Occipital lobe (tissue), 2 donors: Measurements from ENCODE around the gene SUCO. TPM values are rescaled to one million over a fixed set of nuclear protein-coding genes. Genes with fewer than 3 reads are reported as not detected.
"Not testable (repeated sequence)": the region's sequence is repeated elsewhere in the genome, so short reads cannot be mapped to it uniquely, and the experiment has no call there.

Source experiments
- DNase-seq: peaks from one replicate; lab custom pipeline; 2025; lab: John Stamatoyannopoulos, UW
- total RNA-seq: library from RNA; depleted of rRNA; stranded (reverse); fragments of >200 nt; gene quantifications from one replicate; pipeline ENCODE4 v1.2.3, GENCODE V29; 2014

The SUCO gene, protein sequence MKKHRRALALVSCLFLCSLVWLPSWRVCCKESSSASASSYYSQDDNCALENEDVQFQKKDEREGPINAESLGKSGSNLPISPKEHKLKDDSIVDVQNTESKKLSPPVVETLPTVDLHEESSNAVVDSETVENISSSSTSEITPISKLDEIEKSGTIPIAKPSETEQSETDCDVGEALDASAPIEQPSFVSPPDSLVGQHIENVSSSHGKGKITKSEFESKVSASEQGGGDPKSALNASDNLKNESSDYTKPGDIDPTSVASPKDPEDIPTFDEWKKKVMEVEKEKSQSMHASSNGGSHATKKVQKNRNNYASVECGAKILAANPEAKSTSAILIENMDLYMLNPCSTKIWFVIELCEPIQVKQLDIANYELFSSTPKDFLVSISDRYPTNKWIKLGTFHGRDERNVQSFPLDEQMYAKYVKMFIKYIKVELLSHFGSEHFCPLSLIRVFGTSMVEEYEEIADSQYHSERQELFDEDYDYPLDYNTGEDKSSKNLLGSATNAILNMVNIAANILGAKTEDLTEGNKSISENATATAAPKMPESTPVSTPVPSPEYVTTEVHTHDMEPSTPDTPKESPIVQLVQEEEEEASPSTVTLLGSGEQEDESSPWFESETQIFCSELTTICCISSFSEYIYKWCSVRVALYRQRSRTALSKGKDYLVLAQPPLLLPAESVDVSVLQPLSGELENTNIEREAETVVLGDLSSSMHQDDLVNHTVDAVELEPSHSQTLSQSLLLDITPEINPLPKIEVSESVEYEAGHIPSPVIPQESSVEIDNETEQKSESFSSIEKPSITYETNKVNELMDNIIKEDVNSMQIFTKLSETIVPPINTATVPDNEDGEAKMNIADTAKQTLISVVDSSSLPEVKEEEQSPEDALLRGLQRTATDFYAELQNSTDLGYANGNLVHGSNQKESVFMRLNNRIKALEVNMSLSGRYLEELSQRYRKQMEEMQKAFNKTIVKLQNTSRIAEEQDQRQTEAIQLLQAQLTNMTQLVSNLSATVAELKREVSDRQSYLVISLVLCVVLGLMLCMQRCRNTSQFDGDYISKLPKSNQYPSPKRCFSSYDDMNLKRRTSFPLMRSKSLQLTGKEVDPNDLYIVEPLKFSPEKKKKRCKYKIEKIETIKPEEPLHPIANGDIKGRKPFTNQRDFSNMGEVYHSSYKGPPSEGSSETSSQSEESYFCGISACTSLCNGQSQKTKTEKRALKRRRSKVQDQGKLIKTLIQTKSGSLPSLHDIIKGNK (N-terminal part only)
- 108 TPM for total RNA-seq

DNA sequence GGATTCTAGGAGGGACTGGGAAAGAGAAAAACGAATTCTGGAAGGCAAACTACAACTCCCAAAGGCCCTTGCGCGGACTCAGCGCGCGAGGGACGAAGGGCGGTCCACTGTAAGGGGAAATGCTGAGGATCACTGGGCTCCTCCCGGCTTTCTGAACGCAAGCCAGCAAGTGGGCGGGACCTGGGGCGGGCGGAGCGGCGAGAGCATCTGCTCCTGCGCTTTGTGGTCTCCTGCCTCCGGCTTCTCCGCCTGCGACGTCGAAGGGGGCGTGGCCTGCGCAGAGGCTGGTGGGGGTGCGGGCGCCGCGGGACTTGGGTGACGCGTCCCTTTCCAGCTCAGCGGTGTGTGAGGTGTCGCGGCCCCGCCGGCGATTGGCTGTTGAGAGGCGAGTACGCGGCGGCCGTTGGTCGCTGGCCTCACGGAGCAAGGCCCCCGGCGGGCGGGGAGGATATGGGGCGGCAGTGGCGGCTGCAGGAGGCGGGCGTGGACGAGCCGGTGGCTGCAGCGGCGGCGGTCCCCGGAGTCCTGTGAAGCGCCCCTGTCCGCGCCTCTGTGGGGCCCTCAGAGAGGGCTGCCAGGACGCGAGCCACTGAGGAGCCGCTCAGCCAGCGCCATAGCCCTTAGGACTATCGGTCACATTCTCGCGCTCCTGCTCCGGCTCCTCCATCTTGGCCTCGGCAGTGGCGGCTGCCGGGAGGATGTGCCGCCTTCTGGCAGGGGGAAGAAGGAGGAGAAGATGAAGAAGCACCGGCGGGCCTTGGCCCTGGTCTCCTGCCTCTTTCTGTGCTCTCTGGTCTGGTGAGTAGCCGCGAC, at the start of gene SUCO:
Gene SUCO, plus strand, starts transcription at position 451 of the 813 bp plus-strand sequence. Its CDS starts 286 bp downstream, at position 737.
- peak; percentile 99 for DNase-seq

- DNase-seq, result no peak
Observed at GRCh38 chr1:172483448-172483847, 49.5 kb upstream of the SUCO start.

DNA sequence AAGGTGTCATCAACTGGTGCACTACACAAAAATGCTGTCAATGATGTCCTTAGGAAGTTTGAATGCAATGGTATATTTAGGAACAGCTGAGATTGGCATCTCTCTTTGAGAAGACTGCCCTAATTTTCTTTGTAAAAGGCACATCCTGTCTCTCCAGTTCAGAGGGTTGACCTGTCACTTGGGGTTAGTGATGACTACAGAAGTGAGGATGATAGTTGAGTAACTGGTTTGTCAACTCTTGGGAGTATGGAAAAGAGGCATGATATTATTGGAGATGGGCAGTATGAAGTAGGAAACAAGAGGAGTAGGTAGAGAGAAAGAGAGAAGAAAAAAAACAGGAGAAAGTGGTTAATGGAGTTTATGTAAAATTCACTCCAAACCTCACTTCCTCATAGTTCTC, 48.7 kb upstream of the SUCO start:
- no peak for DNase-seq

- no peak for DNase-seq
Observed at GRCh38 chr1:172485626-172486025, 47.3 kb upstream of the SUCO start.

DNA sequence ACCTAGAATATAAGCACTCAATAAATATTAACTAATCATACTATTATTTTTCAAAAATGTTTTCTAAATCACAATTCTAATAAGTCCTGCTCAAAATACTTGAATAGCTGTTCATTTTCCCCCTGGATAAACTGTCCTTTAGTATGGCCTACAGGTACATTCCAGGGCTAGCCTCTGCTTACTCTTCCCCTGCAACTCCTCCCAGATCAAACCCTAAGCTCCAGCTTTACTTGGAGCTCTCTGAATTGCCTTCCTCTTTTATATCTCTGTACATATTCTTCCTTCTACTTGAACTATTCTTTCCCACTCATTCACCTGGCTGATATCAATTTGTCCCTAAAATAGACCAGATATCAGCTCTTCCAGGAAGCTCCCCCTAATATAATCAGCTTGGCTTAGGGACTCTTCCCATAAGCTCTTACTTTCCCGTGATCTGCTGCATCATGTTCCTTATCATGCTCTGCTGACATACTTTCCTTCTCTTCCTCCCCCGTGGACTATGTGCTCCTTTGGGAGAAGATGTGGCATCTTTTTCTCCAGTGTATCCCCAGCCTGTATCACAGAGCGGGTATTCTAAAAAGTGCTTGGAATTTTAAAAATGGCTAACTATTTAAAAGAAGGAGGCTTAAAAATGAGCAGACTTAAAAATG, 46.0 kb upstream of the SUCO start:
- no peak for DNase-seq

- DNase-seq, result no peak
Observed at GRCh38 chr1:172487550-172487949, 45.4 kb upstream of the SUCO start.

DNA sequence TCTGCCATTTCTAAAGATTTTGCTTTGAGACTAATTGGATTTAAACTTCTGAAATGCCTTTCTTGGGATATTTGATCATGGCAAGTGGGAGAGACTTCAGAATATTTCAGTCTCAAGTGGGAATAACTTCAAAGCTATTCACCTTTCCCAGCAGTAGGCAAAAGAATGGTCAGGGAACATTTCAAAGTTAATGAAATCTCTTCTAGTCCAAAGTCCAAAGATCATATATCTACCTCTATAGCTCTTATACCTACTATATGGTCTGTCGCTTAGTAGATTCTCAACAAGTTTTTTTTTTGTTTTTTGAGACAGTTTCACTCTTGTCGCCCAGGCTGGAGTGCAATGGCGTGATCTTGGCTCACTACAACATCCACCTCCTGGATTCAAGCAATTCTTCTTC, 44.6 kb upstream of the SUCO start:
- no peak for DNase-seq

DNA sequence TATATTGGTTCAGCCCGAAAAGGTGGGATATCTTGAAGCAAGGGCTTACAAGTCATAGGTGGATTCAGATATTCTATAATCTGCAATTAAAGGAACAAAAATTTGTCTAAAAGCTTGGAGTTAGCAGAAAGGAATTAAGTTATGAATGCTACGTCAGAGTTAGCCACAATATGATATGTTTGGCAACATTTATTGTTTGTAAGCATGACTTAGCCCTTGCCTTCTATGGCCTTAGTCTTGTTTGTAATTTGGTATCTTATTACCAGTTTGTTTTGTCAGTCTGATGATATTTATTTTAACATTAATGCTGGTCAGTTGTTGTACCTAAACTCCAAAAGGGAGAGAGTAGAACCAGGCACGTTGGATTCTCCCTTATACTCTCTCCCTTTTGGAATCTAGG, 43.1 kb upstream of the SUCO start:
- DNase-seq, result no peak

DNA sequence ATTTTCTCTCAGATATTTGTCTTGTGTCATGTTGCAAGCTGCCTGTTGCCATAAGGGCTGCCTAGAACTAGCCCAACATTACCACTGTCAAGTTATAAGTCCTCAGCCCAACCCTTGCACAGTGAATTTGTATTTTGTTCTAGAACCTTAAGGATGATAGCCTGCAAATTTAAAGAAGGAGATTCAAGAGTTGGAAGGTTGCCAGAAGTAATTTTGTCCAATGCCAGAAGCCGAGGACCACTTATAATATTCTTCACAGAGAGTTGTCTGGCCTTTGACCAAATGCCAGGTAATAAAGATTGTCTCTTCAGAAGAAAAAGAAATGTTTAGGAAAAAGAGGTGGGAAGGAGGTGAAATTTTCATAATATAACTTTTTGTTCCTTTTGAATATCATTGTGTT, 40.5 kb upstream of the SUCO start:
- DNase-seq, result no peak

DNA sequence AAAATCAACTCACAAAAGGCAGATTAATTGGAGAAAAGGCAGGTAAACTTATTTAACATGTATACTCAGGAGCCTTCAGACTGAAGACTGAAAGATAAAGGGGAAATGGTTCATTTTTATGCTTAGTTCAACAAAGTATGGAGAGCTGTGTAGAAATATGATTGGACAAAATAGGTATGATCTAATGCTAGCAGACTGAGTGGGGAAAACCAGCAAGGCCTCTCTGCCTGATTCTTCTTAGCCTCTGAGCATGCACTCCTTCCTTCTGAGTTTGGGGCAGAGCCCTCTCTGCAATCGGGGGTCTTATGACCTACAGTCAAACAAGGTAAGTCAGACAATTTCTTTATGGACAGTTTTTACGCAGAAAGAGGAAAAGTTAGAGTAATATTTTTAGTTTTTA, 38.8 kb upstream of the SUCO start:
- DNase-seq, result no peak

- not testable (repeated sequence) for DNase-seq
Observed at GRCh38 chr1:172496127-172496526, 36.8 kb upstream of the SUCO start.

- DNase-seq, result no peak
Observed at GRCh38 chr1:172496678-172497077, 36.3 kb upstream of the SUCO start.

GRCh38 chr1:172497230-172497629, 35.7 kb upstream of the SUCO start:
- DNase-seq, result no peak

GRCh38 chr1:172498857-172499256, 34.1 kb upstream of the SUCO start:
- no peak for DNase-seq

GRCh38 chr1:172499636-172500141, 33.3 kb upstream of the SUCO start:
- DNase-seq, result no peak

DNA sequence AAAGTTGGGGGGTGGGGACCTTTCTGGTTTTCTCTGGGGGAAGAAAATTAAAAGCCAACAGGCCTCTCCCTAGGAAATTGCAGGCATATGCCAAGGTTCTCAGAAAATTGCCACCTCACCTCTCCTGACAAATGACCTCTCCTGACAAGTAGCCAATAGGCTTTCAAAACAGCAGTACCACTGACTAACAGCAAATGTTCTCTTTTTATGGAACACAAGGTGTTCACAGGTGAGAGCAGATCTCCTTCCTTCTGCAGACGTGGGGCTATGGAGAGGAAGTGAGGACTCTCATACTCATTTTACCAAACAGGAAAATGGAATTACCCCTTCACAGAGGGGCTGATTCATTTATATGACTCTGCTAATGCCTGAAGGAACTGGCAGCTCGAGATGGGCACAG, 32.7 kb upstream of the SUCO start:
- no peak for DNase-seq

DNA sequence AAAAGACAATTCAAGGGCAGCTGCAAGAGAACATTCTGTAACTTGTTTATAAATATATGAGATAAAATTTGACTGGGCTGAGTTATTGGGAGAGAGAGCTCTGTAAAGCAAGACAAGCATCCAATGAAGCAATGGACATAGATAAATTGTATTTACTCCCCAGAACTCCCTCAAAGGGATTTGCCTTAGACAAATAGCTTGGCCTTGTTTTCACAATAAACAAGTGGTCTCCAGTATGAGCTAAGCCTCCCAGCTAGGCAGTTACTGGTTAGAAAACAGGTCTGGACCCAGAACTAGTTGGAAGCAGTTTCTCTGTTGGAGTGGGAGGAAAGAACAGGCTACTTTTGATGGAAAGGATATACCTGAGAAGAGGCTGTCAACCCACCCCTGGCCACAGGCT, 25.2 kb upstream of the SUCO start:
- no peak for DNase-seq

- no peak for DNase-seq
Observed at GRCh38 chr1:172510479-172510878, 22.5 kb upstream of the SUCO start.

DNA sequence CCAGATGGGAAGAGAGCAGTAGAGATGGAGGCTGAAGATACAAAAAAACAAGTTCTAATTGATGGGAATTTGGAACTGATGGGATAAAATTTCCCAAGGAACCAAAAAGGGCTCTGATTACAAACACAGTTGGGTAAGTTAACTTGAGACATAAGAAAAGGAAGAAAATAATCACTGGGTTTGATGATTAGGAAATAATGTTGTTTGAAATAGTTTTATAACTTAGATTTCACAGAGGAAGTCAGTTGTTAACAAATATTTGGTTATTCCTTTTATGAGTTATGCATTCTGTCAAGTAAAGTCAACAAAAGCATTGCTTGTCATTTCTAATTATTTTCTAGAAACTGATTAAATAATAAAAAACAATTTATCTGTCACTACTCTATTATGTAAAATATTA, 20.4 kb upstream of the SUCO start:
- DNase-seq, result no peak

DNA sequence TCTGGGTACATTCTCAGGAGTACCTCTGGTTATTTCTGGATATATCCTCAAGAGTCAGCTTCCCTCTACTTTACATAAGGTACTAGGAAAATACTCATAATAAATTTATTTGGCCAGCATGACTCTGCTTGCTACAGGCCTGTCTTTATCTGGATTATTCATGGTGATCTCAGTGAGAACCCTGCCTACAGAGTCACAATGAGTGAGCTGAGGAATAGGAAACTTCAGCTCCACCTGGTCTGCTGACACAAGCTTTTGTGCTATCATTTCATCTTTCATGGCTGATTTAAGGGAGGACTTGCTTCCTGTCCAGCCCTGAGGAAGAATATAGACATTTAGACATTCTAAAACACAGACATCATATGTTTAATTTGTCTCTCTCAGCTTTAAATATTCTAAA, 19.5 kb upstream of the SUCO start:
- DNase-seq, result no peak
